ENCODE measurements around the gene TRAP1. TPM values are rescaled to one million over a fixed set of nuclear protein-coding genes. Genes with fewer than 3 reads are reported as not detected.

The TRAP1 gene
- total RNA-seq, 4 donors from 2014 or later = 75.7 to 147 (median 116) TPM

- Histone ChIP-seq H3K27me3 (no peaks in the 10 kb centered on the region), H3K9me3 (no peaks in the 10 kb centered on the region), H3K27ac (no peak overlapping the region), H3K36me3 (peaks cover 73% of the 10 kb centered on the region), H3K4me1 (no peaks in the 10 kb centered on the region), H3K4me3 (no peak overlapping the region)
- DNase-seq (ENCODE audit: low spot score in 2 of 2) = no peak
- TF ChIP-seq CTCF (IDR thresholded peaks at IDR 0.05) = no peak
- TF ChIP-seq EP300 (IDR thresholded peaks at IDR 0.05) = no peak
- no peak for TF ChIP-seq POLR2AphosphoS5 (IDR thresholded peaks at IDR 0.05)
- no peak for TF ChIP-seq POLR2A (IDR thresholded peaks at IDR 0.05)
- 90% methylated on average over 5 of the region's 5 CpGs for WGBS
Observed at GRCh38 chr16:3754772-3755171, 37.4 kb upstream of the TRAP1 start.

GRCh38 chr16:3754081-3754703, 36.9 kb upstream of the TRAP1 start:
- H3K27ac ChIP-seq = no peak overlapping the region
- peaks cover 79% of the 10 kb centered on the region for H3K36me3 ChIP-seq
- TF ChIP-seq CTCF (IDR thresholded peaks at IDR 0.05) = no peak
- no peak for TF ChIP-seq POLR2AphosphoS5 (IDR thresholded peaks at IDR 0.05)
- no peak for TF ChIP-seq EP300 (IDR thresholded peaks at IDR 0.05)
- no peak for TF ChIP-seq POLR2A (IDR thresholded peaks at IDR 0.05)
- H3K9me3 ChIP-seq = no peaks in the 10 kb centered on the region
- 90% methylated on average over 4 of the region's 4 CpGs for WGBS
- H3K4me1 ChIP-seq = no peaks in the 10 kb centered on the region
- no peaks in the 10 kb centered on the region for H3K27me3 ChIP-seq
- no peak overlapping the region for H3K4me3 ChIP-seq
- DNase-seq (ENCODE audit: low spot score in 2 of 2) = peak in 1 of 2 donors; percentile 23

GRCh38 chr16:3752984-3753383, 35.7 kb upstream of the TRAP1 start:
- H3K9me3 ChIP-seq = no peaks in the 10 kb centered on the region
- 87% methylated on average over 15 of the region's 15 CpGs for WGBS
- no peaks in the 10 kb centered on the region for H3K27me3 ChIP-seq
- no peak overlapping the region for H3K27ac ChIP-seq
- H3K36me3 ChIP-seq = peaks cover 81% of the 10 kb centered on the region
- TF ChIP-seq EP300 (IDR thresholded peaks at IDR 0.05) (no peak), POLR2AphosphoS5 (IDR thresholded peaks at IDR 0.05) (no peak), CTCF (IDR thresholded peaks at IDR 0.05) (no peak), POLR2A (IDR thresholded peaks at IDR 0.05) (no peak)
- DNase-seq (ENCODE audit: low spot score in 2 of 2) = peak in 1 of 2 donors; percentile 26
- no peak overlapping the region for H3K4me3 ChIP-seq
- no peaks in the 10 kb centered on the region for H3K4me1 ChIP-seq

GRCh38 chr16:3751878-3752277, 34.6 kb upstream of the TRAP1 start:
- WGBS = 93% methylated on average over 8 of the region's 8 CpGs

More at GRCh38 chr16:3751878-3752277, 34.6 kb upstream of the TRAP1 start:
- Histone ChIP-seq H3K27me3 (no peaks in the 10 kb centered on the region), H3K4me1 (no peaks in the 10 kb centered on the region), H3K36me3 (peaks cover 81% of the 10 kb centered on the region), H3K27ac (no peak overlapping the region), H3K4me3 (no peak overlapping the region), H3K9me3 (no peaks in the 10 kb centered on the region)
- peak in 1 of 2 donors; percentile 50 for DNase-seq (ENCODE audit: low spot score in 2 of 2)
- no peak for TF ChIP-seq EP300 (IDR thresholded peaks at IDR 0.05)
- TF ChIP-seq POLR2AphosphoS5 (IDR thresholded peaks at IDR 0.05) = no peak
- no peak for TF ChIP-seq CTCF (IDR thresholded peaks at IDR 0.05)
- TF ChIP-seq POLR2A (IDR thresholded peaks at IDR 0.05) = no peak

Data from suprapubic skin (tissue), 4 donors.